GM20000 (cell line): ENCODE data around the gene WWC1.
"Not testable (repeated sequence)": the region's sequence is repeated elsewhere in the genome, so short reads cannot be mapped to it uniquely, and the experiment has no call there.

Experiments used
- DNase-seq: peaks from one replicate; pipeline ENCODE4 v3.0.0; 2012; ENCODE audit warnings: low spot score
- CTCF ChIP-seq: IDR thresholded peaks from 2 replicates; pipeline ENCODE4 v1.5.1; 2012; ENCODE audit warnings: mild to moderate bottlenecking, control low read depth; ENCODE audit errors: extremely low read depth, missing control alignments

Gene WWC1

GRCh38 chr5:168434746-168435321 lies 143.4 kb downstream of the WWC1 start:
- TF ChIP-seq CTCF: no peak
- no peak for DNase-seq

- not testable (repeated sequence) for DNase-seq
These were observed 143.9 kb downstream of the WWC1 start for GRCh38 chr5:168435340-168435739.

- DNase-seq: no peak
- no peak for TF ChIP-seq CTCF
These were observed 146.9 kb downstream of the WWC1 start for GRCh38 chr5:168438349-168438748.

GRCh38 chr5:168443533-168443932 lies 152.1 kb downstream of the WWC1 start:
- no peak for DNase-seq
- no peak for TF ChIP-seq CTCF

GRCh38 chr5:168443950-168444700 lies 152.7 kb downstream of the WWC1 start:
- no peak for DNase-seq
- TF ChIP-seq CTCF: no peak

GRCh38 chr5:168446983-168447619 lies 155.7 kb downstream of the WWC1 start:
- no peak for DNase-seq
- no peak for TF ChIP-seq CTCF

GRCh38 chr5:168447808-168448207 lies 156.4 kb downstream of the WWC1 start:
- TF ChIP-seq CTCF: no peak
- DNase-seq: no peak
